ENCODE results near the gene ITLN1. TPM values are rescaled to one million over a fixed set of nuclear protein-coding genes. Genes with fewer than 3 reads are reported as not detected.
"Not testable (repeated sequence)": the region's sequence is repeated elsewhere in the genome, so short reads cannot be mapped to it uniquely, and the experiment has no call there.

Gene ITLN1
- total and polyA plus RNA-seq, 4 donors = 0.78 to 72.6 (median 30.2) TPM

- Histone ChIP-seq H3K9me3 (ENCODE audit: control insufficient read depth, low read length) (peaks cover 4% of the 10 kb centered on the region), H3K27me3 (ENCODE audit: control insufficient read depth in 1 of 2, insufficient read depth in 2 of 2, low read length in 1 of 2) (no peaks in the 10 kb centered on the region), H3K36me3 (ENCODE audit: control insufficient read depth in 1 of 2, insufficient read depth in 2 of 2, low read length in 1 of 2) (no peaks in the 10 kb centered on the region), H3K4me3 (ENCODE audit: low read length in 2 of 2) (no peak overlapping the region), H3K27ac (ENCODE audit: low read depth in 1 of 2, low read length in 2 of 2) (no peak overlapping the region), H3K4me1 (ENCODE audit: control insufficient read depth in 1 of 2, insufficient read depth in 2 of 2, low read length in 2 of 2) (no peaks in the 10 kb centered on the region)
- no peak for DNase-seq
- intact Hi-C loops (cut with DNase I) = no loop called here
- ATAC-seq (ENCODE audit: low FRiP score) = no peak
- WGBS, 2 donors = 50 to 57% methylated on average over 2 of the region's 2 CpGs
Measured at GRCh38 chr1:160891474-160891873, 6.5 kb upstream of the ITLN1 start.

GRCh38 chr1:160888926-160889325 is 3.9 kb upstream of the ITLN1 start:
- H3K27me3 ChIP-seq (ENCODE audit: control insufficient read depth in 1 of 2, insufficient read depth in 2 of 2, low read length in 1 of 2) = no peaks in the 10 kb centered on the region
- no peaks in the 10 kb centered on the region for H3K36me3 ChIP-seq (ENCODE audit: control insufficient read depth in 1 of 2, insufficient read depth in 2 of 2, low read length in 1 of 2)
- ATAC-seq (ENCODE audit: low FRiP score) (no peak), DNase-seq (no peak)
- peaks cover 1% of the 10 kb centered on the region for H3K9me3 ChIP-seq (ENCODE audit: control insufficient read depth, low read length)
- no peaks in the 10 kb centered on the region for H3K4me1 ChIP-seq (ENCODE audit: control insufficient read depth in 1 of 2, insufficient read depth in 2 of 2, low read length in 2 of 2)
- WGBS, 2 donors = 35 to 38% methylated on average over 2 of the region's 2 CpGs
- H3K27ac ChIP-seq (ENCODE audit: low read depth in 1 of 2, low read length in 2 of 2) = no peak overlapping the region
- H3K4me3 ChIP-seq (ENCODE audit: low read length in 2 of 2) = no peak overlapping the region
- intact Hi-C loops (cut with DNase I) = no loop called here

- DNase-seq (no peak), ATAC-seq (ENCODE audit: low FRiP score) (no peak)
- WGBS, 2 donors = 90 to 91% methylated on average over 2 of the region's 2 CpGs
- H3K27ac ChIP-seq (ENCODE audit: low read depth in 1 of 2, low read length in 2 of 2) = no peak overlapping the region
- no peaks in the 10 kb centered on the region for H3K4me1 ChIP-seq (ENCODE audit: control insufficient read depth in 1 of 2, insufficient read depth in 2 of 2, low read length in 2 of 2)
- intact Hi-C loops (cut with DNase I) = no loop called here
- H3K4me3 ChIP-seq (ENCODE audit: low read length in 2 of 2) = no peak overlapping the region
- no peaks in the 10 kb centered on the region for H3K27me3 ChIP-seq (ENCODE audit: control insufficient read depth in 1 of 2, insufficient read depth in 2 of 2, low read length in 1 of 2)
- H3K9me3 ChIP-seq (ENCODE audit: control insufficient read depth, low read length) = no peaks in the 10 kb centered on the region
- no peaks in the 10 kb centered on the region for H3K36me3 ChIP-seq (ENCODE audit: control insufficient read depth in 1 of 2, insufficient read depth in 2 of 2, low read length in 1 of 2)
Measured at GRCh38 chr1:160887071-160887470, 2.1 kb upstream of the ITLN1 start.

- DNase-seq = no peak
- Histone ChIP-seq H3K27ac (ENCODE audit: low read depth in 1 of 2, low read length in 2 of 2) (no peak overlapping the region), H3K36me3 (ENCODE audit: control insufficient read depth in 1 of 2, insufficient read depth in 2 of 2, low read length in 1 of 2) (no peaks in the 10 kb centered on the region), H3K27me3 (ENCODE audit: control insufficient read depth in 1 of 2, insufficient read depth in 2 of 2, low read length in 1 of 2) (no peaks in the 10 kb centered on the region), H3K4me1 (ENCODE audit: control insufficient read depth in 1 of 2, insufficient read depth in 2 of 2, low read length in 2 of 2) (no peaks in the 10 kb centered on the region), H3K4me3 (ENCODE audit: low read length in 2 of 2) (no peak overlapping the region), H3K9me3 (ENCODE audit: control insufficient read depth, low read length) (no peaks in the 10 kb centered on the region)
- ATAC-seq (ENCODE audit: low FRiP score) = no peak
- 86 to 91% methylated on average over 6 of the region's 6 CpGs for WGBS, 2 donors
- intact Hi-C loops (cut with DNase I) = no loop called here
Measured at GRCh38 chr1:160884579-160884978, 401 bp downstream of the ITLN1 start.

GRCh38 chr1:160883581-160884513 is 1.1 kb downstream of the ITLN1 start:
- ATAC-seq (ENCODE audit: low FRiP score) (no peak), DNase-seq (no peak)
- Histone ChIP-seq H3K27ac (ENCODE audit: low read depth in 1 of 2, low read length in 2 of 2) (no peak overlapping the region), H3K9me3 (ENCODE audit: control insufficient read depth, low read length) (no peaks in the 10 kb centered on the region), H3K4me3 (ENCODE audit: low read length in 2 of 2) (no peak overlapping the region), H3K4me1 (ENCODE audit: control insufficient read depth in 1 of 2, insufficient read depth in 2 of 2, low read length in 2 of 2) (no peaks in the 10 kb centered on the region), H3K36me3 (ENCODE audit: control insufficient read depth in 1 of 2, insufficient read depth in 2 of 2, low read length in 1 of 2) (no peaks in the 10 kb centered on the region), H3K27me3 (ENCODE audit: control insufficient read depth in 1 of 2, insufficient read depth in 2 of 2, low read length in 1 of 2) (no peaks in the 10 kb centered on the region)
- 86 to 88% methylated on average over 13 of the region's 13 CpGs for WGBS, 2 donors
- intact Hi-C loops (cut with DNase I) = no loop called here

- no peaks in the 10 kb centered on the region for H3K36me3 ChIP-seq (ENCODE audit: control insufficient read depth in 1 of 2, insufficient read depth in 2 of 2, low read length in 1 of 2)
- no peak for DNase-seq
- no peaks in the 10 kb centered on the region for H3K27me3 ChIP-seq (ENCODE audit: control insufficient read depth in 1 of 2, insufficient read depth in 2 of 2, low read length in 1 of 2)
- no peak overlapping the region for H3K27ac ChIP-seq (ENCODE audit: low read depth in 1 of 2, low read length in 2 of 2)
- WGBS, 2 donors = 95 to 100% methylated on average over 1 of the region's 1 CpG
- ATAC-seq (ENCODE audit: low FRiP score) = no peak
- intact Hi-C loops (cut with DNase I) = no loop called here
- no peaks in the 10 kb centered on the region for H3K4me1 ChIP-seq (ENCODE audit: control insufficient read depth in 1 of 2, insufficient read depth in 2 of 2, low read length in 2 of 2)
- H3K9me3 ChIP-seq (ENCODE audit: control insufficient read depth, low read length) = no peaks in the 10 kb centered on the region
- no peak overlapping the region for H3K4me3 ChIP-seq (ENCODE audit: low read length in 2 of 2)
Measured at GRCh38 chr1:160882582-160882981, 2.4 kb downstream of the ITLN1 start.

- DNase-seq; H3K27ac ChIP-seq (ENCODE audit: low read depth in 1 of 2, low read length in 2 of 2); ATAC-seq (ENCODE audit: low FRiP score); H3K27me3 ChIP-seq (ENCODE audit: control insufficient read depth in 1 of 2, insufficient read depth in 2 of 2, low read length in 1 of 2); H3K9me3 ChIP-seq (ENCODE audit: control insufficient read depth, low read length); H3K4me3 ChIP-seq (ENCODE audit: low read length in 2 of 2); intact Hi-C loops (cut with DNase I); H3K36me3 ChIP-seq (ENCODE audit: control insufficient read depth in 1 of 2, insufficient read depth in 2 of 2, low read length in 1 of 2); H3K4me1 ChIP-seq (ENCODE audit: control insufficient read depth in 1 of 2, insufficient read depth in 2 of 2, low read length in 2 of 2): not testable (repeated sequence)
- WGBS, 2 donors = 84 to 91% methylated on average over 7 of the region's 7 CpGs
Measured at GRCh38 chr1:160881264-160881663, 3.7 kb downstream of the ITLN1 start.

GRCh38 chr1:160880216-160880615 is 4.8 kb downstream of the ITLN1 start:
- no peak for ATAC-seq (ENCODE audit: low FRiP score)
- intact Hi-C loops (cut with DNase I) = no loop called here
- 95 to 97% methylated on average over 3 of the region's 3 CpGs for WGBS, 2 donors

GRCh38 chr1:160879056-160879455 is 5.9 kb downstream of the ITLN1 start:
- DNase-seq (no peak), ATAC-seq (ENCODE audit: low FRiP score) (no peak)
- no peak overlapping the region for H3K27ac ChIP-seq (ENCODE audit: low read depth in 1 of 2, low read length in 2 of 2)
- H3K4me3 ChIP-seq (ENCODE audit: low read length in 2 of 2) = no peak overlapping the region
- H3K36me3 ChIP-seq (ENCODE audit: control insufficient read depth in 1 of 2, insufficient read depth in 2 of 2, low read length in 1 of 2) = no peaks in the 10 kb centered on the region
- intact Hi-C loops (cut with DNase I) = no loop called here
- H3K4me1 ChIP-seq (ENCODE audit: control insufficient read depth in 1 of 2, insufficient read depth in 2 of 2, low read length in 2 of 2) = no peaks in the 10 kb centered on the region
- 65 to 67% methylated on average over 8 of the region's 8 CpGs for WGBS, 2 donors
- no peaks in the 10 kb centered on the region for H3K27me3 ChIP-seq (ENCODE audit: control insufficient read depth in 1 of 2, insufficient read depth in 2 of 2, low read length in 1 of 2)
- no peaks in the 10 kb centered on the region for H3K9me3 ChIP-seq (ENCODE audit: control insufficient read depth, low read length)

More at GRCh38 chr1:160880216-160880615, 4.8 kb downstream of the ITLN1 start:
- H3K27ac ChIP-seq (ENCODE audit: low read depth in 1 of 2, low read length in 2 of 2) = no peak overlapping the region
- no peak overlapping the region for H3K4me3 ChIP-seq (ENCODE audit: low read length in 2 of 2)
- H3K27me3 ChIP-seq (ENCODE audit: control insufficient read depth in 1 of 2, insufficient read depth in 2 of 2, low read length in 1 of 2) = no peaks in the 10 kb centered on the region
- no peaks in the 10 kb centered on the region for H3K4me1 ChIP-seq (ENCODE audit: control insufficient read depth in 1 of 2, insufficient read depth in 2 of 2, low read length in 2 of 2)
- DNase-seq = no peak
- H3K9me3 ChIP-seq (ENCODE audit: control insufficient read depth, low read length) = no peaks in the 10 kb centered on the region
- H3K36me3 ChIP-seq (ENCODE audit: control insufficient read depth in 1 of 2, insufficient read depth in 2 of 2, low read length in 1 of 2) = no peaks in the 10 kb centered on the region

Measured in aorta (tissue), 5 donors.